Peyer's patch (tissue), 4 donors: Measurements from ENCODE around the gene WT1.

Experiments used
- CTCF ChIP-seq, 6 experiments: fragments of 450-650 bp in 4 of 6; fragments of 200-600 bp in 2 of 6; sonication (generic) in 1 of 6; IDR thresholded peaks; one replicate each; pipeline ENCODE4 v1.5.1; 2017 to 2019; ENCODE audit warnings: antibody characterized with exemption in 6 of 6, mild to moderate bottlenecking in 3 of 6, moderate library complexity in 1 of 6
- POLR2A ChIP-seq, 2 donors: fragments of 450-650 bp; IDR thresholded peaks; one replicate each; pipeline ENCODE4 v1.5.1; 2017; ENCODE audit warnings: antibody characterized with exemption in 2 of 2, mild to moderate bottlenecking in 2 of 2, moderate library complexity in 2 of 2

GRCh38 chr11:32469791-32470190 lies 34.5 kb upstream of the WT1 start:
- TF ChIP-seq CTCF (IDR thresholded peaks at IDR 0.05), result no peak
- no peak for TF ChIP-seq POLR2A (IDR thresholded peaks at IDR 0.05)
